Activated CD4-positive, alpha-beta T cell treated with anti-CD3 and anti-CD28 coated beads, Interleukin-2, amount 50 U/mL, for 24 hours (primary cell): ENCODE measurements around the gene FLCN.
"Not testable (repeated sequence)": the region's sequence is repeated elsewhere in the genome, so short reads cannot be mapped to it uniquely, and the experiment has no call there.

ENCODE experiments used
- DNase-seq, 2 donors: peaks; one replicate each; pipeline ENCODE4 v3.0.0-alpha.2; 2020; ENCODE audit warnings: low read depth in 1 of 2, low spot score in 1 of 2

Gene FLCN

GRCh38 chr17:17188586-17188985, 48.4 kb downstream of the FLCN start:
- no peak for DNase-seq

DNA sequence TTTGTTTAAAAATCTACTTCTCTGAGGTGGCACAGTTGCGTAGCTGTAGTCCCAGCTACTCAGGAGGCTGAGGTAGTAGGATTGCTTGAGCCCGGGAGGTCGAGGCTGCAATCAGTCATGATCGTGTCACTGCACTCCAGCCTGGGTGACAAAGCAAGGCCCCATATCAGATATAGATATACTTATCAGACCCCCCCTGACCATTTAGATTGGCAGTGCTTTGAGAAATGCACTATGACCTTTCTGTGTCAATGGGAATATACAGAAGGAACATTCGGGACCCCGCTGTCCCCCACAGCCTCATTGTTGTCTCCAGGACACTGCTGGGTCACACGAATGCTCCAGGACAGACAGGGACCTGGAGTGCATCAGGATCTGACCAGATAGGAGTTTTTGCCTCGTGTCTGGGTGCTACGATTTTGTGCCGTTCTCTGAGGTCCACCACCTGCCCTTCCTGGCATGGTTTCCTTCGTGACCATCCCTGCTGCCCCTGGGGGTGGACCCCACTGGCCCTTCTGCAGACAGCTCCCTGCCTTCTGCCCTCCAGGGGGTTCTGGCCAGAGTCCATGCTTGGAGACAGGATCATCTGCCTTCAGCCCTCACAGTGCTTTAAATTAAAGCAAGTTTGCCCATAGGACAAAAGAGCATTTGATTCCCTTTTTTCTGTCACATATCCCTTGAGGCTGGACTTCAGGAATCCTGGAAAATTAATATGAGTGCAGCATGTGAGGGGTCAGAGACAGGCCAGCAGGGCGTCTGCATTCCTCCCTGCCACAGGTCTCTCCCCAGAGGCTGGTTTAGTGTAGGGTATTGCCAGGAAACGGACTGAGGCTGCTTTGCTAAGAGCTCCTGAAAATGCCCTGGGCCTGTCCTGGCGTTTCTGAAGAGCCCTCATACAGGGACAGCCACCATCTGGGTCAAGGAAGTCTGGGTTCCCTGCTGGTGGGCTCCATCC, 50.1 kb downstream of the FLCN start:
- DNase-seq = no peak

GRCh38 chr17:17186051-17186450, 50.9 kb downstream of the FLCN start:
- DNase-seq = peak in 1 of 2 donors; percentile 36

GRCh38 chr17:17184985-17185757, 51.8 kb downstream of the FLCN start:
- not testable (repeated sequence) for DNase-seq

- DNase-seq = no peak
Observed at GRCh38 chr17:17183744-17184143, 53.2 kb downstream of the FLCN start.

GRCh38 chr17:17182598-17183136, 54.3 kb downstream of the FLCN start:
- DNase-seq = no peak

GRCh38 chr17:17181666-17182597, 55.0 kb downstream of the FLCN start:
- no peak for DNase-seq

GRCh38 chr17:17180741-17181525, 56.0 kb downstream of the FLCN start:
- no peak for DNase-seq

DNA sequence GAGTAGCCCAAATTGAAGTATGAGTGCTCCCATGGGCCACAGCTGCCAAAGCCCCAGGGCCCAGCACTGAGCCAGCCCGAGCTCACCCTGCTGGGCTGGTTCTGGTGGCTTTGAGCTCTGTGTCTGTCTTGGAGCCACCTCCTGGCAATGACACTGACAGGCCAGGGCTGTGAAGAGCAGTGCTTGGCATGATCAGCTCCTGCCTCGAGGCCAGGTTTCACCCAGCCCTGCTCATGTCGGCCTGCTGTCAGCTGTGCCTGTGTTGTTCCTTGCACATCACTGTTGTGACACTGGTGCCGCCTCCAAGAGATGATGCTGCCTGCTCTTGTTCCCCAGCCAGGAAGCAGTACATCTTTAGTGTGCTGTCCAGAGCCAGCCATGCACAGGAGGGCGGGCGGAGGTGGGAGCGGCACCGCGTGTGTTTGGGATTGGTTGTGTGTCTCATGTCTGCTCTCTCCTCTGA, 56.8 kb downstream of the FLCN start:
- DNase-seq = no peak

DNA sequence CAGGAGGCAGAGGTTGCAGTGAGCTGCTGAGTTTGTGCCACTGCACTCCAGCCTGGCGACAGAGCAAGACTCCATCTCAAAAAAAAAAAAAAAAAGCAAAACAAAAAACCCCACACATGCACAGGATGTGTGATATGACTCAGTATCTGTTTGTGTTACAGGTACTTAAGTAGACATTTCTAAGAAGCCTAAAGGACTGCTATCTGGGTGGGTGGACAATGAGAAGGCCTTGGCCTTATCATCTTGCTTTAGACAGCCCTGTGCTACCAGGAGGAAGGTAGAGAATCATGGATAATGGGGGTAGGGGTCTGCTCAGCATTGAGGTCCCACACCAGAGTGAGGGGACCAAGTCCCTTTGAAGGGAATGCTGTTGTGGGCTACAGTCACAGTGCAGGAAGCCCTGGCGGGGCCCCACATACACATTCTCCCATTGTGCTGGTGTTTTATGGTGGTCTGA, 57.6 kb downstream of the FLCN start:
- peak in 1 of 2 donors; percentile 22 for DNase-seq

DNA sequence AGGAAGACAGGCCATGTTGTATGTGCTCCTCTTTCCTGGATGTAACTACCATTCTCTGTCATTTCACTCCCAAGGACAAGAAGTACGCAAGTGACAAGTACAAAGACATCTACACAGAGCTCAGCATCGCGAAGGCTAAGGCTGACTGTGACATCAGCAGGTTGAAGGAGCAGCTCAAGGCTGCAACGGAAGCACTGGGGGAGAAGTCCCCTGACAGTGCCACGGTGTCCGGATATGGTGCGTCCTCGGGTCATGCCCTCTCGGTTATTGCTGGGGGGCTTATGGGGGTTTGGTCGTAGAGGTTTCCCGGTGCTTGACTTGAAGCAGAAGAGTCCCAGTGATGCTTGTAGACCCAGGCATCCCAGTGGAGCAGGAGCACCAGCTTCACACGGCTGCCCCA, 59.8 kb downstream of the FLCN start:
- DNase-seq = no peak

DNA sequence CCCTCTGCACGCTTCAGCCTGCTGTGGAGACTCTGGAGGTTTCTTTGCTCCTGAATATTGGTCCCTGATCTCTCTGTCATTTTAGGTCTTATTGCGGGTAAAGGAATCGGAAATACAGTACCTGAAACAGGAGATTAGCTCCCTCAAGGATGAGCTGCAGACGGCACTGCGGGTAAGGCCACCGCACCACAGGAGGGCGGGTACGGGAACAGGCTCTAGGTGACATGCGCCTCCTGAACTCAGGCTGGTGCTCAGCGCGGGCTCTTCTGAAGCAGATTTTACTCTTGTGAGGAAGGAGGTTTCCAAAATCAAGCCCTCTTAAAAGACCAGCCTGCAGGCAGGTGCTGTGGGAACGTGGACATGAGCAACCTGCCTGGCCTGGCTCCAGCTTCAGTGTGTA, 60.6 kb downstream of the FLCN start:
- no peak for DNase-seq

- no peak for DNase-seq
Observed at GRCh38 chr17:17175917-17176316, 61.1 kb downstream of the FLCN start.

GRCh38 chr17:17175340-17175739, 61.6 kb downstream of the FLCN start:
- no peak for DNase-seq

- DNase-seq = no peak
Observed at GRCh38 chr17:17173921-17174320, 63.0 kb downstream of the FLCN start.

DNA sequence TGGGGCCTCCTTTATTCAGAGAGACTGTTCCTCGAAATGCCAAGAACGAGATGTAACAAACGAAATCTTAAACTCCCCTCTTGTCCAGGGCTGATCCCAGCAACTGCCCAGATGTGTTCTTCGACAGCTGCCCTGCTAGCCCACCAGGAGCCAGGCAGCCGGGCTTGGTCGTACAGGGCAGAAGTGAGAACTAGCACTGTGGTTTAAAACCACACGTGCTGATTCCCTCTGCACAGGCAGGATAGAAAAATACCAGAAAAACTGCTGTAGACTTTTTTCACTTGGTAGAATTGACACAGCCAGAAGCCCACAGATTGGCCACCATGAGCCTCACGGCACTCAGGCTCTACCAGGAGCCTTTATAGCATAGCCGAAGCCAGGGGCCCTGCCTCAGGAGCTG, 64.0 kb downstream of the FLCN start:
- no peak for DNase-seq

- DNase-seq = no peak
Observed at GRCh38 chr17:17172001-17172939, 64.7 kb downstream of the FLCN start.

DNA sequence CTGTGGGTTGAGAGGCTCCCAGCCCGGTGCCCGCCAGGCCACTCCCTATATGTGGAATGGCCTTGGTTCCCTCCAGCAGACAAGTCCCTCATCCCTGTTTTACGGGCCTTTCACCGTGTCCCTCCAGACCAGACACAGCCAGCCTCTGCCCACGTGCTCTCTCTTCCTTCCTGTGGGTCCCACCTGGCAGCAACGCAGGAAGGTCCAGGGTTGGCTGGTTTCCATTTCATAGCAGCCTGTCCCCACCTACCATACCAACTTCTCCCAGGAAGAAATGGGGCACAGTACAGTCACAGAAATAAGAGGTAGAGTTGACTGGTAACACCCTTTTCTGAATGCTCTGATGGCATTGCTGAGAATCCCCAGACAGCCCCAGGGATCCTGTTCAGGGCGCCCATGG, 65.8 kb downstream of the FLCN start:
- no peak for DNase-seq
